ENCODE data around the gene TMEM212.

Gene TMEM212

GRCh38 chr3:171842864-171843518, at the start of gene TMEM212:
Gene TMEM212, plus strand, starts transcription at chr3:171843349. Its CDS starts 35 bp downstream, at chr3:171843384.
- DNase-seq (ENCODE audit: low read depth): no peak
- TF ChIP-seq POLR2A (IDR thresholded peaks at IDR 0.05; ENCODE audit: extremely low read depth, insufficient read length): no peak
- TF ChIP-seq CTCF (IDR thresholded peaks at IDR 0.05; ENCODE audit: low read depth, low read length): no peak
- no peak for TF ChIP-seq MYC (IDR thresholded peaks at IDR 0.05; ENCODE audit: low read depth, low read length)
- TF ChIP-seq MAX (IDR thresholded peaks at IDR 0.05; ENCODE audit: low read depth, low read length): no peak
- H3K4me3 ChIP-seq (ENCODE audit: low read depth, low read length): no peak within 1 kb of the TSS

GRCh38 chr3:171796625-171797264, 46.4 kb upstream of the TMEM212 start:
- no peak for DNase-seq (ENCODE audit: low read depth)
- TF ChIP-seq POLR2A (IDR thresholded peaks at IDR 0.05; ENCODE audit: extremely low read depth, insufficient read length) (no peak), CTCF (IDR thresholded peaks at IDR 0.05; ENCODE audit: low read depth, low read length) (no peak), MYC (IDR thresholded peaks at IDR 0.05; ENCODE audit: low read depth, low read length) (no peak), MAX (IDR thresholded peaks at IDR 0.05; ENCODE audit: low read depth, low read length) (no peak)
- H3K4me3 ChIP-seq (ENCODE audit: low read depth, low read length): no peak overlapping the region

GRCh38 chr3:171797265-171797679, 45.9 kb upstream of the TMEM212 start:
- H3K4me3 ChIP-seq (ENCODE audit: low read depth, low read length): no peak overlapping the region
- peak; percentile 59 for DNase-seq (ENCODE audit: low read depth)
- no peak for TF ChIP-seq MYC (IDR thresholded peaks at IDR 0.05; ENCODE audit: low read depth, low read length)
- no peak for TF ChIP-seq CTCF (IDR thresholded peaks at IDR 0.05; ENCODE audit: low read depth, low read length)
- no peak for TF ChIP-seq POLR2A (IDR thresholded peaks at IDR 0.05; ENCODE audit: extremely low read depth, insufficient read length)
- TF ChIP-seq MAX (IDR thresholded peaks at IDR 0.05; ENCODE audit: low read depth, low read length): no peak

- no peak for TF ChIP-seq POLR2A (IDR thresholded peaks at IDR 0.05; ENCODE audit: extremely low read depth, insufficient read length)
- no peak for TF ChIP-seq MYC (IDR thresholded peaks at IDR 0.05; ENCODE audit: low read depth, low read length)
- no peak for TF ChIP-seq MAX (IDR thresholded peaks at IDR 0.05; ENCODE audit: low read depth, low read length)
- no peak for TF ChIP-seq CTCF (IDR thresholded peaks at IDR 0.05; ENCODE audit: low read depth, low read length)
- no peak for DNase-seq (ENCODE audit: low read depth)
- no peak overlapping the region for H3K4me3 ChIP-seq (ENCODE audit: low read depth, low read length)
These were observed 45.3 kb upstream of the TMEM212 start for GRCh38 chr3:171797873-171798272.

- no peak for TF ChIP-seq POLR2A (IDR thresholded peaks at IDR 0.05; ENCODE audit: extremely low read depth, insufficient read length)
- TF ChIP-seq CTCF (IDR thresholded peaks at IDR 0.05; ENCODE audit: low read depth, low read length): no peak
- no peak for TF ChIP-seq MAX (IDR thresholded peaks at IDR 0.05; ENCODE audit: low read depth, low read length)
- TF ChIP-seq MYC (IDR thresholded peaks at IDR 0.05; ENCODE audit: low read depth, low read length): no peak
- H3K4me3 ChIP-seq (ENCODE audit: low read depth, low read length): no peak overlapping the region
These were observed 43.6 kb upstream of the TMEM212 start for GRCh38 chr3:171799501-171799900.

More at GRCh38 chr3:171799501-171799900, 43.6 kb upstream of the TMEM212 start:
- DNase-seq (ENCODE audit: low read depth): no peak

Measured in NB4 (cell line).